K562 (cell line): ENCODE measurements around the gene TCF4. TPM values are rescaled to one million over a fixed set of nuclear protein-coding genes. Genes with fewer than 3 reads are reported as not detected.
A peak's percentile ranks its signal among the peaks of the same experiment; 100 is the strongest.

ENCODE experiments used
- ATAC-seq: fragments of 200-7000 bp; cut with Tn5 transposase; 3 replicates; pipeline ENCODE4 v1.9.1; 2020; ENCODE audit warnings: moderate library complexity
- BruUV-seq: library from RNA; stranded (reverse); fragments of 400-500 nt; replicated peaks from 2 replicates; lab custom pipeline; 2021; lab: Mats Ljungman, UMichigan
- CTCF ChIA-PET: fragments of 300-600 bp; formaldehyde crosslinking; extraction: SDS; loops from one replicate; lab custom pipeline; 2021; ENCODE audit warnings: low intra/inter-chr PET ratio; lab: Yijun Ruan, JAX
- POLR2A ChIA-PET: fragments of 300-600, 350-650 bp; sonication (Branson Sonifier 250); formaldehyde crosslinking; extraction: SDS; loops from one replicate; lab custom pipeline; 2021; ENCODE audit warnings: antibody characterized with exemption, inconsistent platforms; lab: Yijun Ruan, JAX
- DNase-seq, 4 experiments: peaks; one replicate each; pipeline versions ENCODE4 v3.0.0 to v3.0.0-alpha.2; 2011 to 2018; ENCODE audit warnings: low spot score in 3 of 4, mixed read lengths in 3 of 4; ENCODE audit errors: extremely low read depth in 1 of 4
- FAIRE-seq: peaks from 2 replicates; lab custom pipeline; 2011; peaks lifted over from hg19 to GRCh38; lab: Jason Lieb, UNC
- H2AFZ ChIP-seq: 2 replicates; pipeline ENCODE4 v1.6.0; 2011; ENCODE audit warnings: low read depth, low read length, control low read depth, inconsistent platforms
- H3K27ac ChIP-seq: fragments of 200-600 bp; 3 replicates; pipeline ENCODE4 v1.8.0; 2011; ENCODE audit warnings: low read depth, mild to moderate bottlenecking, control low read depth, inconsistent platforms, low read length, moderate library complexity, mixed read lengths; ENCODE audit errors: extremely low read depth
- H3K27me3 ChIP-seq, 2 experiments: fragments of 300-600 bp in 1 of 2; 2 replicates in 1 of 2; 3 replicates in 1 of 2; pipeline versions ENCODE4 v1.6.0 to v1.8.0; 2011; ENCODE audit warnings: inconsistent platforms in 2 of 2, low read length in 2 of 2, mild to moderate bottlenecking in 1 of 2, mixed read lengths in 1 of 2, moderate library complexity in 1 of 2; ENCODE audit not compliant: control insufficient read depth in 2 of 2, insufficient read depth in 2 of 2
- H3K36me3 ChIP-seq: fragments of 300-600 bp; 3 replicates; pipeline ENCODE4 v1.8.0; 2011; ENCODE audit warnings: mild to moderate bottlenecking, low read length, inconsistent platforms; ENCODE audit not compliant: control insufficient read depth, insufficient read depth
- H3K4me1 ChIP-seq, 2 experiments: fragments of 200-600 bp in 1 of 2; replicated peaks in 1 of 2; 2 replicates in 1 of 2; 3 replicates in 1 of 2; pipeline versions ENCODE4 v1.5.1 to v1.8.0; 2011; ENCODE audit warnings: inconsistent platforms in 2 of 2, low read length in 2 of 2, mild to moderate bottlenecking in 1 of 2, mixed read lengths in 1 of 2, moderate library complexity in 1 of 2; ENCODE audit not compliant: control insufficient read depth in 2 of 2, insufficient read depth in 2 of 2
- H3K4me2 ChIP-seq: 2 replicates; pipeline ENCODE4 v1.6.1; 2011; ENCODE audit warnings: low read length, control low read depth, inconsistent platforms, mixed read lengths; ENCODE audit not compliant: insufficient read depth
- H3K4me3 ChIP-seq: fragments of 200-600 bp; sonication (generic), shearing (Covaris generic); 2 replicates; pipeline ENCODE4 v1.5.1; 2016; ENCODE audit warnings: control low read depth, inconsistent platforms
- H3K79me2 ChIP-seq: fragments of 200-600 bp; 3 replicates; pipeline ENCODE4 v1.8.0; 2011; ENCODE audit warnings: low read length, inconsistent platforms; ENCODE audit not compliant: control insufficient read depth, insufficient read depth
- H3K9ac ChIP-seq, 2 experiments: 2 replicates each; pipeline versions ENCODE4 v1.6.0 to v1.6.1; 2011; ENCODE audit warnings: low read depth in 2 of 2, low read length in 2 of 2, control low read depth in 1 of 2, inconsistent platforms in 1 of 2, mild to moderate bottlenecking in 1 of 2, mixed read lengths in 1 of 2; ENCODE audit not compliant: insufficient read depth in 1 of 2
- H3K9me1 ChIP-seq: one replicate; pipeline ENCODE4 v1.6.0; 2011; ENCODE audit warnings: inconsistent platforms, mild to moderate bottlenecking, low read length, moderate library complexity; ENCODE audit not compliant: control insufficient read depth, insufficient read depth
- H3K9me3 ChIP-seq: replicated peaks from 2 replicates; pipeline ENCODE4 v1.5.1; 2011; ENCODE audit warnings: low read depth, low read length, inconsistent platforms; ENCODE audit not compliant: control insufficient read depth, insufficient read depth
- H4K20me1 ChIP-seq: replicated peaks from 2 replicates; pipeline ENCODE4 v1.6.1; 2011; ENCODE audit warnings: low read length, inconsistent platforms, mixed read lengths; ENCODE audit not compliant: control insufficient read depth, insufficient read depth
- WGBS: fragments of 100-300 bp; shearing (Covaris generic); methylation state at CpG from one replicate; pipeline ENCODE4 v1.1.6; 2016; ENCODE audit warnings: low coverage, mixed read lengths; ENCODE audit not compliant: insufficient coverage; ENCODE audit errors: missing lambda C conversion rate; 5-methylcytosine and 5-hydroxymethylcytosine counted together
- in situ Hi-C: fragments of 300-500 bp; cut with MboI; formaldehyde crosslinking; loops from 4 replicates; pipeline ENCODE4 v1.15.0; 2018; ENCODE audit warnings: inconsistent platforms, mixed read lengths
- intact Hi-C: fragments of 100-400 bp; cut with micrococcal nuclease; formaldehyde crosslinking; loops from 2 replicates; pipeline ENCODE4 v1.14.2; 2022
- polyA plus RNA-seq, 8 experiments: library from polyadenylated mRNA; depleted of rRNA in 4 of 8; stranded (reverse) in 5 of 8; unstranded in 3 of 8; fragments of >200 nt; fragmentation: Nextera tagmentation in 2 of 8; fragmentation: Illumina TruSeq in 1 of 8; extraction: Ambion mirVana in 2 of 8; extraction: Trizol in 1 of 8; gene quantifications; 2 replicates each; pipeline versions ENCODE4 v1.2.1 to v1.2.3, GENCODE V29; 2011 to 2014; ENCODE audit warnings: inconsistent platforms in 1 of 8, missing spikeins in 1 of 8
- total RNA-seq, 7 experiments: library from RNA; depleted of rRNA in 6 of 7; stranded (reverse); fragments of >200 nt in 6 of 7; fragmentation: Illumina TruSeq in 2 of 7; extraction: Trizol in 2 of 7; gene quantifications; 2 replicates each; pipeline versions ENCODE4 v1.2.1 to v1.2.3, GENCODE V29; 2011 to 2021; ENCODE audit warnings: low replicate concordance in 1 of 7
- TF ChIP-seq, protein P1 (sequence below): fragments of 450-650 bp; IDR thresholded peaks from 2 replicates; pipeline ENCODE4 v1.6.1; 2014; ENCODE audit warnings: low read depth, mild to moderate bottlenecking, moderate library complexity, borderline replicate concordance
- TF ChIP-seq, protein P2 (sequence below): fragments of 450-650 bp; formaldehyde crosslinking; IDR thresholded peaks from 2 replicates; pipeline ENCODE4 v1.4.0; 2020; ENCODE audit warnings: mild to moderate bottlenecking, mixed read lengths
- TF ChIP-seq, protein P3 (sequence below): fragments of 250-450 bp; sonication (Bioruptor Pico); IDR thresholded peaks from 2 replicates; pipeline ENCODE4 v1.9.0; 2021; ENCODE audit warnings: mild to moderate bottlenecking, inconsistent platforms

Gene TCF4
- total and polyA plus RNA-seq, 9 of the 15 experiments (the other 6 are each of a cell fraction or from before 2014, with no cell fraction given) = 4.8 to 24.7 (median 15.2) TPM

GRCh38 chr18:55272510-55273243 lies 315.3 kb downstream of the TCF4 start (continued):
- TF ChIP-seq, protein P1, sequence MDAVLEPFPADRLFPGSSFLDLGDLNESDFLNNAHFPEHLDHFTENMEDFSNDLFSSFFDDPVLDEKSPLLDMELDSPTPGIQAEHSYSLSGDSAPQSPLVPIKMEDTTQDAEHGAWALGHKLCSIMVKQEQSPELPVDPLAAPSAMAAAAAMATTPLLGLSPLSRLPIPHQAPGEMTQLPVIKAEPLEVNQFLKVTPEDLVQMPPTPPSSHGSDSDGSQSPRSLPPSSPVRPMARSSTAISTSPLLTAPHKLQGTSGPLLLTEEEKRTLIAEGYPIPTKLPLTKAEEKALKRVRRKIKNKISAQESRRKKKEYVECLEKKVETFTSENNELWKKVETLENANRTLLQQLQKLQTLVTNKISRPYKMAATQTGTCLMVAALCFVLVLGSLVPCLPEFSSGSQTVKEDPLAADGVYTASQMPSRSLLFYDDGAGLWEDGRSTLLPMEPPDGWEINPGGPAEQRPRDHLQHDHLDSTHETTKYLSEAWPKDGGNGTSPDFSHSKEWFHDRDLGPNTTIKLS = no peak

GRCh38 chr18:55269622-55270021 lies 318.4 kb downstream of the TCF4 start:
- ATAC-seq (no peak), DNase-seq (no peak), FAIRE-seq (no peak)
- Histone ChIP-seq H3K27me3 (no peaks in the 10 kb centered on the region), H3K27ac (no peak overlapping the region), H3K79me2 (no peaks in the 10 kb centered on the region), H2AFZ (no peak overlapping the region), H4K20me1 (no peaks in the 10 kb centered on the region), H3K36me3 (peaks cover 12% of the 10 kb centered on the region; the same call in 2 of the 3 replicates), H3K9me1 (no peaks in the 10 kb centered on the region), H3K4me2 (no peak overlapping the region), H3K9me3 (no peaks in the 10 kb centered on the region), H3K4me1 (no peaks in the 10 kb centered on the region), H3K9ac (no peak overlapping the region), H3K4me3 (no peak overlapping the region)
- intact Hi-C loops (no loop called here), in situ Hi-C loops (no loop called here)
- CTCF ChIA-PET = no interaction called here
- BruUV-seq = no TSS peak
- WGBS = 87% methylated on average over 5 of the region's 5 CpGs
- POLR2A ChIA-PET = no interaction called here
- TF ChIP-seq, protein P2, sequence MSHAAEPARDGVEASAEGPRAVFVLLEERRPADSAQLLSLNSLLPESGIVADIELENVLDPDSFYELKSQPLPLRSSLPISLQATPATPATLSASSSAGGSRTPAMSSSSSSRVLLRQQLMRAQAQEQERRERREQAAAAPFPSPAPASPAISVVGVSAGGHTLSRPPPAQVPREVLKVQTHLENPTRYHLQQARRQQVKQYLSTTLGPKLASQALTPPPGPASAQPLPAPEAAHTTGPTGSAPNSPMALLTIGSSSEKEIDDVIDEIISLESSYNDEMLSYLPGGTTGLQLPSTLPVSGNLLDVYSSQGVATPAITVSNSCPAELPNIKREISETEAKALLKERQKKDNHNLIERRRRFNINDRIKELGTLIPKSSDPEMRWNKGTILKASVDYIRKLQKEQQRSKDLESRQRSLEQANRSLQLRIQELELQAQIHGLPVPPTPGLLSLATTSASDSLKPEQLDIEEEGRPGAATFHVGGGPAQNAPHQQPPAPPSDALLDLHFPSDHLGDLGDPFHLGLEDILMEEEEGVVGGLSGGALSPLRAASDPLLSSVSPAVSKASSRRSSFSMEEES = peak; percentile 43
- TF ChIP-seq, protein P3, sequence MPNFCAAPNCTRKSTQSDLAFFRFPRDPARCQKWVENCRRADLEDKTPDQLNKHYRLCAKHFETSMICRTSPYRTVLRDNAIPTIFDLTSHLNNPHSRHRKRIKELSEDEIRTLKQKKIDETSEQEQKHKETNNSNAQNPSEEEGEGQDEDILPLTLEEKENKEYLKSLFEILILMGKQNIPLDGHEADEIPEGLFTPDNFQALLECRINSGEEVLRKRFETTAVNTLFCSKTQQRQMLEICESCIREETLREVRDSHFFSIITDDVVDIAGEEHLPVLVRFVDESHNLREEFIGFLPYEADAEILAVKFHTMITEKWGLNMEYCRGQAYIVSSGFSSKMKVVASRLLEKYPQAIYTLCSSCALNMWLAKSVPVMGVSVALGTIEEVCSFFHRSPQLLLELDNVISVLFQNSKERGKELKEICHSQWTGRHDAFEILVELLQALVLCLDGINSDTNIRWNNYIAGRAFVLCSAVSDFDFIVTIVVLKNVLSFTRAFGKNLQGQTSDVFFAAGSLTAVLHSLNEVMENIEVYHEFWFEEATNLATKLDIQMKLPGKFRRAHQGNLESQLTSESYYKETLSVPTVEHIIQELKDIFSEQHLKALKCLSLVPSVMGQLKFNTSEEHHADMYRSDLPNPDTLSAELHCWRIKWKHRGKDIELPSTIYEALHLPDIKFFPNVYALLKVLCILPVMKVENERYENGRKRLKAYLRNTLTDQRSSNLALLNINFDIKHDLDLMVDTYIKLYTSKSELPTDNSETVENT (CRISPR knock-in tag) = no peak
